SH-SY5Y (cell line): ENCODE results near the gene BCR.

Experiments used
- GATA2 ChIP-seq: IDR thresholded peaks from 2 replicates; pipeline ENCODE4 v1.6.1; 2011; ENCODE audit warnings: mild to moderate bottlenecking, low read depth, low read length
- GATA3 ChIP-seq: IDR thresholded peaks from 2 replicates; pipeline ENCODE4 v1.6.1; 2011; ENCODE audit warnings: low read depth, mild to moderate bottlenecking, low read length, moderate library complexity

DNA sequence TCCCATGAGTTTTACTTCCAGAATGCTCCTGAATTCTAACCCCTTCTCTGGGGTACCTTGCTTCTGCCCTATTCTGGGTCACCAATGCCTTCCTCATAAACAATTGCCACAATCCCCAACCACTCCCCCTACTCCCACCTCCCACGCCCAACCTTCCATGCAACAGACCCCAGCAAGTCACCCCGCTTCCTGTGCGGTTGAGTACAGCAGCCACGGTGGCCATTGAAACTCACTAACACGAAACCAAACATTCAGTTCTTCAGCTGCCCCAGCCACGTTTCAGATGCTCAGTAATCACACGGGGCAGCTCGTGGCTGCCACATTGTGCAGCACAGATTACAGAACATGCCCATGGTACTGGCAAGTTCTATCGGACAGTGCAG lies 3.7 kb upstream of the BCR start:
- no peak for TF ChIP-seq GATA3
- no peak for TF ChIP-seq GATA2
